ENCODE data around the gene PTCRA.

DNA sequence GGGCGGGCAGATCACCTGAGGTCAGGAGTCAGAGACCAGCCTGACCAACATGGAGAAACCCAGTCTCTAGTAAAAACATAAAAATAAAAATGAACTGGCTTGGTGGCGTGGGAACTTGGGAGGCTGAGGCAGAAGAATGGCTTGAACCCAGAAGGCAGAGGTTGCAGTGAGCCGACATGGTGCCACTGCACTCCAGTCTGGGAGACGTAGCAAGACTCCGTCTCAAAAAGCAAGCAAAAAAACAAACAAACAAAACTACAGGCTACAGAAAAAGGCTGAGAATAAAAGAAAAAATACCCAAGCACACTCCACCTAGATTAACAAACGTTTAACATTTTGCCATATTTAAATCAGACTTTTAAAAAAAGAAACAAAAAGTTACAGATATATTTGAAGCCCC, 5.9 kb downstream of the PTCRA start:
- TF ChIP-seq POLR2AphosphoS5 (IDR thresholded peaks at IDR 0.05) (no peak), EP300 (IDR thresholded peaks at IDR 0.05) (no peak), POLR2A (IDR thresholded peaks at IDR 0.05) (no peak)
- TF ChIP-seq, protein P1, sequence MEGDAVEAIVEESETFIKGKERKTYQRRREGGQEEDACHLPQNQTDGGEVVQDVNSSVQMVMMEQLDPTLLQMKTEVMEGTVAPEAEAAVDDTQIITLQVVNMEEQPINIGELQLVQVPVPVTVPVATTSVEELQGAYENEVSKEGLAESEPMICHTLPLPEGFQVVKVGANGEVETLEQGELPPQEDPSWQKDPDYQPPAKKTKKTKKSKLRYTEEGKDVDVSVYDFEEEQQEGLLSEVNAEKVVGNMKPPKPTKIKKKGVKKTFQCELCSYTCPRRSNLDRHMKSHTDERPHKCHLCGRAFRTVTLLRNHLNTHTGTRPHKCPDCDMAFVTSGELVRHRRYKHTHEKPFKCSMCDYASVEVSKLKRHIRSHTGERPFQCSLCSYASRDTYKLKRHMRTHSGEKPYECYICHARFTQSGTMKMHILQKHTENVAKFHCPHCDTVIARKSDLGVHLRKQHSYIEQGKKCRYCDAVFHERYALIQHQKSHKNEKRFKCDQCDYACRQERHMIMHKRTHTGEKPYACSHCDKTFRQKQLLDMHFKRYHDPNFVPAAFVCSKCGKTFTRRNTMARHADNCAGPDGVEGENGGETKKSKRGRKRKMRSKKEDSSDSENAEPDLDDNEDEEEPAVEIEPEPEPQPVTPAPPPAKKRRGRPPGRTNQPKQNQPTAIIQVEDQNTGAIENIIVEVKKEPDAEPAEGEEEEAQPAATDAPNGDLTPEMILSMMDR (IDR thresholded peaks at IDR 0.05): no peak
